IPS-15b (cell line): ENCODE data around the gene DBF4.
"Not testable (repeated sequence)": the region's sequence is repeated elsewhere in the genome, so short reads cannot be mapped to it uniquely, and the experiment has no call there.

Source experiments
- H3K27me3 ChIP-seq: one replicate; pipeline ENCODE4 v1.6.1; 2013; ENCODE audit warnings: low read length; ENCODE audit not compliant: control insufficient read depth, insufficient read depth
- H3K36me3 ChIP-seq: one replicate; pipeline ENCODE4 v1.6.1; 2013; ENCODE audit warnings: low read length; ENCODE audit not compliant: control insufficient read depth, insufficient read depth
- H3K4me1 ChIP-seq: one replicate; pipeline ENCODE4 v1.6.1; 2013; ENCODE audit warnings: mild to moderate bottlenecking, low read length; ENCODE audit not compliant: control insufficient read depth, insufficient read depth
- H3K4me3 ChIP-seq: one replicate; pipeline ENCODE4 v1.5.1; 2013; ENCODE audit warnings: low read depth, low read length
- H3K9ac ChIP-seq: one replicate; pipeline ENCODE4 v1.6.1; 2013; ENCODE audit warnings: low read depth, mild to moderate bottlenecking, low read length
- H3K9me3 ChIP-seq: one replicate; pipeline ENCODE4 v1.6.1; 2013; ENCODE audit warnings: mild to moderate bottlenecking, low read length; ENCODE audit not compliant: control insufficient read depth, insufficient read depth

The DBF4 gene

DNA sequence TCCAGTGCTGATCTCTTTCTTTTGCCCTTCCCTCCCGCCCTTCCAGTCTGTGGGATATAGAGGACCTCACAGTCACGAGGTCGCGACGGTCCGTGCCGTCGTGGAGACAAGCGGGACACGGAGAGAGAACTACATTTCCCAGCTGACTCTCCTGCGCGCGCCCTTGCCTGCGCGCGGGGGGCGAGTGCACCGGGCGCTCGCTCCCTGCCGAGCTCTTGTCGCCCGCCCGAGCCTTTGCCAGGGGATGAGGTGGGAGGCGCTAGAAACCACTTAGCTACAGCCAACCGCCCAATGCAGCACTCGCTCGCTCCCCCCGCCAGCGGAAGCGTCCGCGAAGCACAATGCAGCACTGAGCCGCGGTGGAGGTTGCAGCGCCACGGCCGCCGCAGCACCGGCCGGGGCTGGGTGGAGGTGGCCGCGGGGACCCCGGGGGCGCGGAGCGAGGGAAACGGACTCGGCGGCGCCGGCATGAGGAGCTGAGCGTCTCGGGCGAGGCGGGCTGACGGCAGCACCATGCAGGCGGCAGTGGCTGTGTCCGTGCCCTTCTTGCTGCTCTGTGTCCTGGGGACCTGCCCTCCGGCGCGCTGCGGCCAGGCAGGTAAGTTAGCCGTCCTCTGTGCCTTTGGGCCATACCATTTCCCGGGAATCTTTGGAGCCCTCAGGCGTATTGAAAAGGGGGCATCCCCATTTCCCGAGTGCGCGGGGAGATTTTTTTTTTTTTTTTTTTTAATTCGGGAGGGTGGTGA, 57.8 kb downstream of the DBF4 start, which contains the start of gene ADAM22:
TSS of gene ADAM22 (plus strand) at position 299 of the 746 bp plus-strand sequence. CDS start at position 514, 215 bp downstream.
- no peaks in the 10 kb centered on the region for H3K4me1 ChIP-seq
- H3K9ac ChIP-seq, result peak within 1 kb of the TSS; percentile 47
- H3K9me3 ChIP-seq, result no peaks in the 10 kb centered on the region
- no peaks in the 10 kb centered on the region for H3K36me3 ChIP-seq
- peaks cover 22% of the 10 kb centered on the region for H3K27me3 ChIP-seq
- peak within 1 kb of the TSS; percentile 85 for H3K4me3 ChIP-seq

DNA sequence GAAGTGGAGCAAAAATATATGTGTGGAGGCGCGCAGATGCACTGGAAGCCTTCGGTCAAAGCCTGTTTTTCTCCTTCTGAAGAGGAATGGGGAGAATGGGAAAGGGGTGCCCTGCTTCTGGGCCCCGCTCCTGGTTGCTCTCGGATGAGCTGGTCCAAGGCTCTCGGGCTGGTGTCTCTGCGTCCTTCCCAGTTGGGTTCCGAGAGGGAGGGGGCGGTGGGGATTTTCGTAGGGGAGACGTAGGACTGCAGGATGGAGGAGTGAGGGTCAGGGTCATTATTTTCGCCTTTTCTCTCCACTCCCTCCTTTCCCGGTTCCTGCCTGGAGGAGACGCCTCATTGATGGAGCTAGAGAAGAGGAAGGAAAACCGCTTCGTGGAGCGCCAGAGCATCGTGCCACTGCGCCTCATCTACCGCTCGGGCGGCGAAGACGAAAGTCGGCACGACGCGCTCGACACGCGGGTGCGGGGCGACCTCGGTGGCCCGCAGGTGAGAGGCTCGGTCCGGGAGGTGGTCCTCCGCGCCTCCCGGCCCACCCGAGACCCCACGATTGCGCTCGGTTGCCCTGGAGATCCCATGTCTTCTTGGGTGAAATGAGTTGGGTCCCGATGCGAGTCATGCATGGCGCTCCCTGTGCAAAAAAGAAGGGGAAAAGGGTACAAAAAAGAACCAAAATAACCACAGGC, 58.5 kb downstream of the DBF4 start:
- Histone ChIP-seq H3K4me1 (no peaks in the 10 kb centered on the region), H3K9me3 (no peaks in the 10 kb centered on the region), H3K36me3 (no peaks in the 10 kb centered on the region), H3K9ac (peak overlapping the region; percentile 47), H3K4me3 (peak overlapping the region; percentile 85), H3K27me3 (peaks cover 22% of the 10 kb centered on the region)

DNA sequence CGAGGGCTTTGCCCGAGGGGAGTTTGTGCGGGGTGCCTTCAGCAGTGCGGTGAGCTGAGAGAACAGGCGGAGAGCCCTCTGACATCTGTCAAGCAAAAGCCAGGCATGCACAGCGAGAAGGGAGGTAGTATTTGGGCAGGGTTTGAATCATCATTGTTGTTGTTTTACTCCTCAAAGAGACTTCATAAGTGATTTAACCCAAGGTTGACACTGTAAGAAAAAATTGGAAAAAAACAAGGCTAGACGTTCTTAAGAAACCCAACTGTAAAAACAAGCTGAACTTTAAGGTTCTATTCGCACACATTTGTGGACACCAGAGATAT, 59.1 kb downstream of the DBF4 start:
- Histone ChIP-seq H3K36me3 (no peaks in the 10 kb centered on the region), H3K4me3 (peak overlapping the region; percentile 85), H3K9ac (no peak overlapping the region), H3K4me1 (no peaks in the 10 kb centered on the region), H3K9me3 (no peaks in the 10 kb centered on the region), H3K27me3 (peaks cover 22% of the 10 kb centered on the region)

DNA sequence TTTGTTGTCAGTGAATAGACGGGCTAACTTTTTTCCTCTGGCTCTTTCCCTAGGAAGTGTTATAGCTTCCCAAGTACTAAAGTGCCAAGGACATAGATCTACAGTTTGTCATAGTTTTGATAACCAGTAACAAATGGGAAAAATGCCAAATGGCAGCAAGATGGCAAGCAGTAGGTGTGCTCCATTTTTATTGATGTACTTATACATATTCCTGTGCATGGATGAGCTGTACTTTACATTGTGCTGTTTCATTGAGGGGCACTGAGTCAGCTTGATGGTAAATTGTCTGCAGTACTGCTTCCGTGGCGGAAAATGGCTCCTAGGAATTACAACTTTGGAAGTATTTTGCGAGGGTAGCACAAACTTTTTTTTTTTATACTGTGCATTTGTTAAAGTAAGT, 64.8 kb downstream of the DBF4 start:
- no peaks in the 10 kb centered on the region for H3K4me1 ChIP-seq
- no peaks in the 10 kb centered on the region for H3K36me3 ChIP-seq
- H3K4me3 ChIP-seq, result no peak overlapping the region
- H3K27me3 ChIP-seq, result no peaks in the 10 kb centered on the region
- no peaks in the 10 kb centered on the region for H3K9me3 ChIP-seq
- no peak overlapping the region for H3K9ac ChIP-seq

DNA sequence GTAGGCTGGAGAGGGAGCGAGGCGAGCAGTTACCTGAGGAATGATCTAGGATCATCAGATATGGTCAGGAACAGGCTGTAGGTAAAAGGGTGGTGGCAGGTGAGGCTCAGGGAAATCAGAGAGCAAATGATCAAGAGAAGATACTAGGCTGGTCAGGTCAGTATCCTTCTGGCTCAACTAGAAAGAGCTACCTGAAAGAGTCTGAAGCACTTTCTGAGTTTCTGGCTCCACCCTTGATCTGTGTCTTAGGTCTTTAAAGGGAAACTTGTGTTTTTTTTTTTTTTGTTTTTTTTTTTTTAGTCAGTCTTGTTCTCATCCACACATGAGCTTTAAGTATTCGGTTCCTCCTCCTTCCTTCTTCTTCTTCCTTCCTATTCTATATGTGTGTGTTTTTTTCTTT, 68.3 kb downstream of the DBF4 start:
- Histone ChIP-seq H3K4me1 (no peaks in the 10 kb centered on the region), H3K9ac (no peak overlapping the region), H3K9me3 (no peaks in the 10 kb centered on the region), H3K27me3 (no peaks in the 10 kb centered on the region), H3K4me3 (no peak overlapping the region), H3K36me3 (no peaks in the 10 kb centered on the region)

DNA sequence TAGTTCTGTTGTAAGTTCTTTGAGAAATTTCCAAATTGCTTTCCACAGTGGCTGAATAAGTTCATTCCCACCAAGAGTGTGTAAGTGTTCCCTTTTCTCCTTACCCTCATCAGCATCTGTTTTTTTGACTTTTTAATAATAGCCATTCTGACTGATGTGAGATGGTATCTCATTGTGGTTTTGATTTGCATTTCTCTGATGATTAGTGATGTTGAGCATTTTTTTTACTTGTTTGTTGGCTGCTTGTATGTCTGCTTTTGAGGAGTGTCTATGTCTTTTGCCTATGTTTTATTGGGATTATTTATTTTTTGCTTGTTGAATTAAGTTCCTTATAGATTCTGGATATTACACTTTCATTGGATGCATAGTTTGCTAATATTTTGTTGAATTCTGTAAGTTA, 69.6 kb downstream of the DBF4 start:
- not testable (repeated sequence) for H3K4me1 ChIP-seq, H3K36me3 ChIP-seq, H3K9me3 ChIP-seq, H3K4me3 ChIP-seq, H3K9ac ChIP-seq, H3K27me3 ChIP-seq

DNA sequence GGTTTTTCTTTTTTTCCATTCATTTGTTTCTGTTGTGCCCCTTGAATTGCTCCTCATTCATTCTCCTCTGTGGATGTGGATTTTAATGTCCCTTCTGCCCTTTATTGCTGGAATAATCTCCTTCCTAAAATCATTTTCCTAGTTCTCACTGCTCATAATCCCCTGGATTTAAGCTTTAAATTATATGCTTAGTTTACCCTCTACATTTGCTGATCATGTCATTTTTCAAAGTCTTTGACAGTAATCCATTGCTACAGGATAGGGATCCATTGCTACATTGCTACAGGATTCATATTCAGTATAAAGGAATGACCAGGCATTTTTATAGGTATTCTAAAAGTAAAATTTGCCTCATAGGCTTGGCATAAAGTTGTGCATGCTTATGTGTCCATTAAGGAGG, 72.1 kb downstream of the DBF4 start:
- Histone ChIP-seq H3K4me1 (no peaks in the 10 kb centered on the region), H3K9ac (no peak overlapping the region)

More for the DNA sequence above, 72.1 kb downstream of the DBF4 start:
- Histone ChIP-seq H3K27me3 (no peaks in the 10 kb centered on the region), H3K4me3 (no peak overlapping the region), H3K36me3 (no peaks in the 10 kb centered on the region), H3K9me3 (no peaks in the 10 kb centered on the region)
